ENCODE data around the gene LHFPL4.

DNA sequence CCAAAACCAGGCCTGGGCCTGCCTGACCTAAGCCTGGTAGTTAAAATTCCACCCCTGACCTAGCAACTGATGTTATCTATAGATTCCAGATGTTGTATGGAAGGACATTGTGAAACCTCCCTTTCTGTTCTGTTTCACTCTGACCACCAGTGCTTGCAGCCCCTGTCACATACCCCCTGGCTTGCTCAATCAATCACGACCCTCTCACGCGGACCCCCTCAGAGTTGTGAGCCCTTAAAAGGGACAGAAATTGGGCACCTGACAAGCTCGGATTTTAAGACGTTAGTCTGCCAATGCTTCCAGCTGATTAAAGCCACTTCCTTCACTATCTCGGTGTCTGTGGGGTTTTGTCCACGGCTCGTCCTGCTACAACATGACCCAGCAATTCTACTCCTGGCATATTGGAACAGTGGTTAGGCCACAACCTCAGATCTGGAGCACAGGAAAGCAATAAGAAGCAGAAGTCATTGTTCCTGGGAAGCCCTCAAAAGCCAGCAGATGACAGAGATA is 36.7 kb upstream of the LHFPL4 start:
- TF ChIP-seq CTCF (conservative IDR thresholded peaks at IDR 0.05) (no peak), ZFX (IDR thresholded peaks at IDR 0.05) (no peak)
